H1 (cell line): ENCODE results near the gene SLCO4A1. TPM values are rescaled to one million over a fixed set of nuclear protein-coding genes. Genes with fewer than 3 reads are reported as not detected.

Experiments
- CTCF ChIA-PET: fragments of 300-600 bp; sonication (Branson Sonifier 250); formaldehyde crosslinking; loops from one replicate; lab custom pipeline; 2021; ENCODE audit not compliant: partially characterized antibody; lab: Charles Lee
- POLR2A ChIA-PET: fragments of 300-600 bp; sonication (Branson Sonifier 250); formaldehyde crosslinking; loops from one replicate; lab custom pipeline; 2021; ENCODE audit warnings: inconsistent platforms; ENCODE audit not compliant: partially characterized antibody; lab: Charles Lee
- DNase-seq, 2 experiments: peaks; one replicate each; pipeline versions ENCODE4 v3.0.0 to v3.0.0-alpha.2; 2010 to 2022; ENCODE audit warnings: low spot score in 2 of 2, low read depth in 1 of 2, mixed read lengths in 1 of 2
- FAIRE-seq: peaks from 2 replicates; lab custom pipeline; 2011; peaks lifted over from hg19 to GRCh38; lab: Jason Lieb, UNC
- H2AFZ ChIP-seq: 2 replicates; pipeline ENCODE4 v1.8.1; 2012; ENCODE audit warnings: low read length, inconsistent platforms
- H2AK5ac ChIP-seq: 2 replicates; pipeline ENCODE4 v1.6.1; 2013; ENCODE audit warnings: low read depth, low read length
- H2BK120ac ChIP-seq: replicated peaks from 2 replicates; pipeline ENCODE3; 2013; ENCODE audit warnings: low read depth, low read length, inconsistent platforms
- H2BK12ac ChIP-seq: 2 replicates; pipeline ENCODE4 v1.6.1; 2013; ENCODE audit warnings: low read depth, low read length
- H2BK15ac ChIP-seq: 2 replicates; pipeline ENCODE4 v1.6.1; 2013; ENCODE audit warnings: low read length
- H2BK20ac ChIP-seq: 2 replicates; pipeline ENCODE4 v1.6.1; 2013; ENCODE audit warnings: low read length
- H2BK5ac ChIP-seq: 2 replicates; pipeline ENCODE4 v1.6.1; 2013; ENCODE audit warnings: low read depth, low read length
- H3K14ac ChIP-seq: 2 replicates; pipeline ENCODE4 v1.6.1; 2013; ENCODE audit warnings: inconsistent platforms; ENCODE audit not compliant: insufficient read length
- H3K18ac ChIP-seq: 2 replicates; pipeline ENCODE4 v1.6.1; 2013; ENCODE audit warnings: low read length; ENCODE audit errors: extremely low read depth
- H3K23ac ChIP-seq: 2 replicates; pipeline ENCODE4 v1.6.1; 2013; ENCODE audit warnings: inconsistent platforms; ENCODE audit not compliant: insufficient read length
- H3K23me2 ChIP-seq: 2 replicates; pipeline ENCODE4 v1.6.1; 2013; ENCODE audit warnings: low read depth, low read length
- H3K27ac ChIP-seq: 2 replicates; pipeline ENCODE4 v1.6.1; 2011; ENCODE audit warnings: low read depth, low read length, inconsistent platforms
- H3K27me3 ChIP-seq, 4 experiments: replicated peaks in 1 of 4; 1 replicate in 1 of 4; 2 replicates in 3 of 4; pipeline versions ENCODE4 v1.6.1 to v1.8.1; 2011 to 2013; ENCODE audit warnings: low read length in 3 of 4, mild to moderate bottlenecking in 3 of 4, inconsistent platforms in 2 of 4, mixed read lengths in 2 of 4, moderate library complexity in 1 of 4; ENCODE audit not compliant: control insufficient read depth in 3 of 4, insufficient read depth in 3 of 4; ENCODE audit errors: extremely low read depth in 1 of 4
- H3K36me3 ChIP-seq, 4 experiments: 2 replicates each; pipeline versions ENCODE4 v1.6.1 to v1.8.1; 2011 to 2013; ENCODE audit warnings: mild to moderate bottlenecking in 4 of 4, low read length in 3 of 4, moderate library complexity in 2 of 4, control low read depth in 1 of 4, inconsistent platforms in 1 of 4; ENCODE audit not compliant: insufficient read depth in 4 of 4, control insufficient read depth in 2 of 4
- H3K4ac ChIP-seq: replicated peaks from 2 replicates; pipeline ENCODE3; 2013; ENCODE audit warnings: low read length, low read depth, mixed read lengths, inconsistent platforms; ENCODE audit not compliant: insufficient read length
- H3K4me1 ChIP-seq, 4 experiments: replicated peaks in 1 of 4; 1 replicate in 1 of 4; 2 replicates in 3 of 4; pipeline versions ENCODE4 v1.6.1 to v1.8.1; 2011 to 2013; ENCODE audit warnings: low read length in 3 of 4, inconsistent platforms in 2 of 4, mixed read lengths in 1 of 4; ENCODE audit not compliant: insufficient read depth in 4 of 4, control insufficient read depth in 3 of 4
- H3K4me2 ChIP-seq, 2 experiments: 2 replicates each; pipeline versions ENCODE4 v1.6.1 to v1.8.1; 2011 to 2013; ENCODE audit warnings: low read depth in 2 of 2, low read length in 2 of 2, control low read depth in 1 of 2, inconsistent platforms in 1 of 2, mild to moderate bottlenecking in 1 of 2; ENCODE audit not compliant: insufficient read depth in 1 of 2
- H3K4me3 ChIP-seq, 4 experiments: fragments of 200-600, 300-600 bp in 1 of 4; sonication (generic), shearing (Covaris generic), sonication (Bioruptor Twin) in 1 of 4; 2 replicates each; pipeline versions ENCODE4 v1.5.1 to v1.8.1; 2011 to 2016; ENCODE audit warnings: low read length in 4 of 4, low read depth in 3 of 4, control low read depth in 2 of 4, inconsistent platforms in 2 of 4, mild to moderate bottlenecking in 2 of 4, mixed read lengths in 1 of 4, moderate library complexity in 1 of 4; ENCODE audit not compliant: insufficient read depth in 2 of 4; ENCODE audit errors: extremely low read depth in 1 of 4
- H3K56ac ChIP-seq: replicated peaks from 2 replicates; pipeline ENCODE3; 2013; ENCODE audit warnings: low read depth, mild to moderate bottlenecking, mixed read lengths, low read length, inconsistent platforms; ENCODE audit not compliant: insufficient read length
- H3K79me1 ChIP-seq: 2 replicates; pipeline ENCODE4 v1.6.1; 2013; ENCODE audit warnings: low read depth, low read length, control low read depth
- H3K79me2 ChIP-seq, 2 experiments: 2 replicates each; pipeline versions ENCODE4 v1.6.1 to v1.8.1; 2012 to 2013; ENCODE audit warnings: low read length in 2 of 2, mild to moderate bottlenecking in 2 of 2, inconsistent platforms in 1 of 2; ENCODE audit not compliant: insufficient read depth in 2 of 2, control insufficient read depth in 1 of 2
- H3K9ac ChIP-seq, 4 experiments: replicated peaks in 1 of 4; 1 replicate in 1 of 4; 2 replicates in 3 of 4; pipeline versions ENCODE4 v1.6.1 to v1.8.1; 2011 to 2013; ENCODE audit warnings: low read depth in 3 of 4, low read length in 3 of 4, control low read depth in 2 of 4, mild to moderate bottlenecking in 2 of 4, moderate library complexity in 2 of 4, inconsistent platforms in 1 of 4; ENCODE audit errors: extremely low read depth in 1 of 4
- H3K9me3 ChIP-seq, 2 experiments: 2 replicates each; pipeline versions ENCODE4 v1.6.1 to v1.8.1; 2012 to 2013; ENCODE audit warnings: mild to moderate bottlenecking in 2 of 2, moderate library complexity in 2 of 2, control low read depth in 1 of 2, inconsistent platforms in 1 of 2, low read depth in 1 of 2, low read length in 1 of 2, mixed read lengths in 1 of 2; ENCODE audit not compliant: insufficient read depth in 2 of 2
- H4K20me1 ChIP-seq, 2 experiments: replicated peaks in 1 of 2; 2 replicates each; pipeline versions ENCODE3 to v1.8.1; 2011 to 2013; ENCODE audit warnings: inconsistent platforms in 2 of 2, low read length in 2 of 2, mild to moderate bottlenecking in 1 of 2; ENCODE audit not compliant: insufficient read depth in 2 of 2, control insufficient read depth in 1 of 2
- H4K5ac ChIP-seq: 2 replicates; pipeline ENCODE4 v1.6.1; 2013; ENCODE audit warnings: low read length, low read depth, mixed read lengths, inconsistent platforms; ENCODE audit not compliant: insufficient read length
- H4K8ac ChIP-seq: 2 replicates; pipeline ENCODE4 v1.8.0; 2013; ENCODE audit warnings: mild to moderate bottlenecking, moderate library complexity, low read length, inconsistent platforms; ENCODE audit not compliant: insufficient read depth; ENCODE audit errors: extremely low read depth
- H4K91ac ChIP-seq: replicated peaks from 2 replicates; pipeline ENCODE3; 2013; ENCODE audit warnings: low read length, mixed read lengths, inconsistent platforms; ENCODE audit not compliant: insufficient read length
- BACH1 ChIP-seq: IDR thresholded peaks from 2 replicates; pipeline ENCODE4 v1.6.1; 2012; ENCODE audit warnings: low read length, improper control_type of control experiment
- CHD1 ChIP-seq: IDR thresholded peaks from 2 replicates; pipeline ENCODE4 v1.6.1; 2012; ENCODE audit warnings: low read depth, low read length, improper control_type of control experiment
- CHD2 ChIP-seq: IDR thresholded peaks from 2 replicates; pipeline ENCODE4 v1.6.1; 2012; ENCODE audit warnings: low read length, improper control_type of control experiment
- CREB1 ChIP-seq: IDR thresholded peaks from 2 replicates; pipeline ENCODE4 v1.6.1; 2012; ENCODE audit warnings: inconsistent platforms
- GABPA ChIP-seq: IDR thresholded peaks from 2 replicates; pipeline ENCODE4 v1.6.1; 2011; ENCODE audit warnings: mild to moderate bottlenecking, low read length, moderate library complexity, borderline replicate concordance; ENCODE audit not compliant: insufficient read depth
- KDM4A ChIP-seq: IDR thresholded peaks from one replicate; pipeline ENCODE4 v1.7.1; 2012; ENCODE audit warnings: low read depth, mild to moderate bottlenecking, moderate library complexity, low read length, inconsistent platforms; ENCODE audit not compliant: severe bottlenecking
- MAFK ChIP-seq: IDR thresholded peaks from 2 replicates; pipeline ENCODE4 v1.6.1; 2012; ENCODE audit warnings: low read depth, mild to moderate bottlenecking, improper control_type of control experiment, low read length
- NANOG ChIP-seq: IDR thresholded peaks from 2 replicates; pipeline ENCODE4 v1.6.1; 2011; ENCODE audit warnings: low read length, low read depth, mild to moderate bottlenecking, inconsistent platforms; ENCODE audit not compliant: insufficient read depth, poor library complexity, severe bottlenecking
- POLR2A ChIP-seq, 2 experiments: IDR thresholded peaks; 1 replicate in 1 of 2; 2 replicates in 1 of 2; pipeline ENCODE4 v1.6.1; 2011; ENCODE audit warnings: low read depth in 2 of 2, low read length in 2 of 2, mild to moderate bottlenecking in 2 of 2; ENCODE audit errors: control extremely low read depth in 1 of 2
- POLR2AphosphoS5 ChIP-seq: IDR thresholded peaks from 2 replicates; pipeline ENCODE4 v1.6.1; 2011; ENCODE audit warnings: low read depth, low read length
- RAD21 ChIP-seq, 2 experiments: IDR thresholded peaks in 1 of 2; conservative IDR thresholded peaks in 1 of 2; 2 replicates each; pipeline ENCODE4 v1.6.1; 2011; ENCODE audit warnings: low read depth in 2 of 2, low read length in 2 of 2, improper control_type of control experiment in 1 of 2, inconsistent platforms in 1 of 2, mild to moderate bottlenecking in 1 of 2, moderate library complexity in 1 of 2
- RNF2 ChIP-seq: fragments of 200-900, 300-1000 bp; sonication (generic); IDR thresholded peaks from 2 replicates; pipeline ENCODE4 v1.7.1; 2016; ENCODE audit warnings: borderline replicate concordance, low read depth, mild to moderate bottlenecking, antibody characterized with exemption, low read length; ENCODE audit not compliant: poor library complexity, severe bottlenecking; ENCODE audit errors: missing control alignments
- RXRA ChIP-seq: IDR thresholded peaks from 2 replicates; pipeline ENCODE4 v1.6.1; 2011; ENCODE audit warnings: low read depth, mild to moderate bottlenecking, low read length, moderate library complexity; ENCODE audit not compliant: insufficient read depth
- TAF1 ChIP-seq: IDR thresholded peaks from 2 replicates; pipeline ENCODE4 v1.6.1; 2011; ENCODE audit warnings: mild to moderate bottlenecking, low read depth, low read length
- WGBS, 2 experiments: shearing (Covaris generic) in 1 of 2; methylation state at CpG; one replicate each; pipeline versions ENCODE4 v1.1.6 to v1.1.7; 2013 to 2015; ENCODE audit warnings: low lambda C conversion rate in 2 of 2, mixed read lengths in 2 of 2, inconsistent platforms in 1 of 2, low coverage in 1 of 2, missing lambda C conversion rate in 1 of 2; ENCODE audit not compliant: insufficient replicate concordance in 2 of 2, insufficient coverage in 1 of 2, insufficient read length in 1 of 2; ENCODE audit errors: extremely low coverage in 1 of 2, missing lambda C conversion rate in 1 of 2; 5-methylcytosine and 5-hydroxymethylcytosine counted together
- polyA plus RNA-seq, 7 experiments: library from polyadenylated mRNA; depleted of rRNA in 3 of 7; stranded (reverse) in 5 of 7; unstranded in 2 of 7; fragments of >200 nt in 5 of 7; fragments of 200-250 nt in 2 of 7; gene quantifications; 1 replicate in 5 of 7; 2 replicates in 1 of 7; 4 replicates in 1 of 7; pipeline versions ENCODE4 v1.2.1 to v1.2.3, GENCODE V29; 2011 to 2013; ENCODE audit warnings: missing spikeins in 2 of 7, mixed read lengths in 2 of 7
- total RNA-seq: library from RNA; stranded (reverse); fragmentation: NEBNext Ultra II Directional; extraction: Animal tissue kit (Norgen Biotek cat#: 25700); gene quantifications from 2 replicates; pipeline ENCODE4 v1.2.1, GENCODE V29; 2021

Gene SLCO4A1
- total and polyA plus RNA-seq, 2 of the 8 experiments (the other 6 are each of a cell fraction or from before 2014, with no cell fraction given) = 10.5 to 18.5 TPM

DNA sequence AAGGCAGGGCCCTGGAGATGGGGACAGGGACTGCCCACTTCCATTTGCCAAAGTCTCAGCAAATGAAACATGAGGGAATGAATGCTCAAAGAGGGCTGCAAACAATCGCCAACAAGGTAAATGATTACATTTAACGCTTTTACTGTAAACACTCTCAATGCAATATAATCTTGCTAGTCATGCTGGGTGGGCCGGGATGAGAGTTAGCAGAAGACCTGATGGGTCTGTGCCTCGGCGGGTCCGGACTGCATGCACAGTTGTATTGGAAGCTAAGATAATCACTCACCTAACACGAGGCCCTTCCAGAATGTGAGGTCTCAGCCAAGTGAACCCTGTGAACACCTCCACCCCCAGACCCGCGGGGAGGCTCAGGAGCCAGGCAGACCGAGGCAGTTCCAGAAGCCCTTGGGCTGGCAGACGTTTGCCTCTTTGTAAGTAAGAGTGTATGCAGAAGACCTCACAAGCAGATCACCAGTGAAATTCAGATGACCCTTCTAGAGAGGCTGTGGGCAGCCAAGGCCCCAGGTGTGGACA lies 4.7 kb upstream of the SLCO4A1 start:
- Histone ChIP-seq H3K56ac (no peak overlapping the region), H2BK15ac (no peak overlapping the region), H3K4me3 (no peak overlapping the region), H3K27ac (no peak overlapping the region), H3K27me3 (peaks cover 3 to 19% (median 18%) of the 10 kb centered on the region in 4 experiments; a peak in 6 of 7 replicates), H3K23ac (no peak overlapping the region), H3K79me2 (no peaks in the 10 kb centered on the region), H3K36me3 (no peaks in the 10 kb centered on the region), H2BK5ac (no peak overlapping the region), H3K4ac (no peak overlapping the region), H2BK20ac (no peak overlapping the region), H4K8ac (no peak overlapping the region), H3K9ac (no peak overlapping the region), H3K4me2 (no peak overlapping the region), H2AFZ (no peak overlapping the region), H3K9me3 (no peaks in the 10 kb centered on the region), H3K23me2 (peaks cover 6% of the 10 kb centered on the region; the same call in 1 of the 2 replicates), H4K5ac (no peak overlapping the region), H2AK5ac (no peak overlapping the region), H3K18ac (no peak overlapping the region), H3K79me1 (no peaks in the 10 kb centered on the region), H3K4me1 (peaks cover 0 to 14% (median 4%) of the 10 kb centered on the region in 4 experiments; a peak in 4 of 7 replicates), H2BK12ac (no peak overlapping the region), H4K91ac (no peak overlapping the region), H3K14ac (no peak overlapping the region), H4K20me1 (no peaks in the 10 kb centered on the region), H2BK120ac (no peak overlapping the region)
- DNase-seq (no peak), FAIRE-seq (no peak)
- WGBS, 2 experiments = 89% methylated on average over 10 of the region's 11 CpGs; no CpG with 5 or more reads in 1 of the 2 experiments
- ChIA-PET CTCF (interaction anchor here (0.6 to 2.6 kb wide), 10 partner anchors 9 to 255 kb away, joined by 3 to 10 read pairs (median 3); no protein-coding TSS in a partner anchor), POLR2A (interaction anchor here (0.6 to 1.6 kb wide), 2 partner anchors 9 to 12 kb away, joined by 3 to 5 read pairs; no protein-coding TSS in a partner anchor)
- no peak for TF ChIP-seq RXRA
- TF ChIP-seq POLR2A (IDR thresholded peaks at IDR 0.05; ENCODE audit: control extremely low read depth in 1 of 2, low read depth in 2 of 2, low read length in 2 of 2) = no peak
- no peak for TF ChIP-seq BACH1
- TF ChIP-seq KDM4A = no peak
- TF ChIP-seq RAD21 (IDR thresholded peaks at IDR 0.05 in 1 of 2, conservative IDR thresholded peaks at IDR 0.05 in 1 of 2; ENCODE audit: low read depth in 2 of 2, low read length in 2 of 2) = no peak
- no peak for TF ChIP-seq CHD1
- no peak for TF ChIP-seq TAF1
- TF ChIP-seq CHD2 = no peak
- no peak for TF ChIP-seq CREB1
- TF ChIP-seq POLR2AphosphoS5 = no peak
- no peak for TF ChIP-seq RNF2
- no peak for TF ChIP-seq GABPA
- TF ChIP-seq NANOG = no peak
- no peak for TF ChIP-seq MAFK
